Thyroid gland (tissue), 4 donors: Measurements from ENCODE around the gene CCDC88B.

ENCODE experiments used
- CTCF ChIP-seq, 6 experiments: fragments of 200-600 bp in 3 of 6; fragments of 450-650 bp in 3 of 6; sonication (generic) in 3 of 6; IDR thresholded peaks; one replicate each; pipeline ENCODE4 v1.5.1; 2016 to 2019; ENCODE audit warnings: antibody characterized with exemption in 6 of 6, mild to moderate bottlenecking in 2 of 6, inconsistent platforms in 1 of 6, moderate library complexity in 1 of 6
- POLR2A ChIP-seq, 2 donors: fragments of 450-650 bp; IDR thresholded peaks; one replicate each; pipeline ENCODE4 v1.6.1; 2017; ENCODE audit warnings: antibody characterized with exemption in 2 of 2, mild to moderate bottlenecking in 2 of 2, moderate library complexity in 1 of 2

GRCh38 chr11:64299847-64300648 is 40.0 kb upstream of the CCDC88B start, which contains the start of gene CATSPERZ:
- peak in 2 of 6 experiments; percentile 2 for TF ChIP-seq CTCF (IDR thresholded peaks at IDR 0.05)
- TF ChIP-seq POLR2A (IDR thresholded peaks at IDR 0.05): no peak
